Measurements from ENCODE around the gene NALCN. TPM values are rescaled to one million over a fixed set of nuclear protein-coding genes. Genes with fewer than 3 reads are reported as not detected.

Gene NALCN
- total and polyA plus RNA-seq, 2 donors (not counting 1 experiment from before 2014, with no cell fraction given) = not detected

DNA sequence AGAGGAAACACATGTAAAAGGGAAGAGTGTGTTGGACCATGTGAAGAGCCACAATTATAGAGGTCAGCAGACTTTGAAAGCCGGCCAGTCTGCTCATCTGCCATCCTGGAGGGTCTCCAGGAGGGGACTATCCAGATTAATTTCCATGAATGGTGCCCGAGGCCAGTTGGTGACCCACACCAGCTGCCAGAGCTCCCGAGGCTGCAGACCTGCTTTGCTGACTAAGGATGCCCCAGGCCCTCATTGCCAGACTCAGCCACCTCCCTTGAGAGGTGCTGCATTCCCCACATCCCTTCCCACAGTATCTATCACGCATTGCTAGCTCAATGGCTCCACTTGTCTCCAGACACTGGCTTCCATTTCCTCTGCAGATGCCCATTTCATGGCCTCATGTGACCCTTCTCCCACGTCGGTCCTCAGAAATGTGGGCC is 110.3 kb downstream of the NALCN start:
- Histone ChIP-seq H3K36me3 (replicated peaks in 1 of 2; ENCODE audit: control extremely low read depth in 1 of 2, control insufficient read depth in 1 of 2, extremely low read depth in 1 of 2, insufficient read depth in 2 of 2, low read length in 1 of 2) (no peaks in the 10 kb centered on the region), H3K4me2 (replicated peaks; ENCODE audit: low read depth, low read length, poor library complexity, severe bottlenecking) (no peak overlapping the region), H3K4me3 (ENCODE audit: control extremely low read depth in 1 of 5, extremely low read depth in 1 of 5, insufficient read depth in 1 of 5, low read depth in 2 of 5, low read length in 4 of 5) (no peak overlapping the region), H3K27me3 (replicated peaks in 1 of 4; ENCODE audit: control extremely low read depth in 1 of 4, control insufficient read depth in 3 of 4, insufficient read depth in 4 of 4, low read length in 3 of 4) (no peaks in the 10 kb centered on the region), H2AFZ (ENCODE audit: insufficient read depth, low read depth, low read length, poor library complexity, severe bottlenecking) (no peak overlapping the region), H3K4me1 (ENCODE audit: control insufficient read depth in 2 of 2, insufficient read depth in 2 of 2, low read length in 2 of 2) (no peaks in the 10 kb centered on the region), H3K9ac (ENCODE audit: low read length) (no peak overlapping the region), H3K27ac (ENCODE audit: low read length in 2 of 2) (no peak overlapping the region), H3K9me3 (ENCODE audit: control extremely low read depth in 1 of 3, control insufficient read depth in 2 of 3, insufficient read depth in 1 of 3, low read length in 2 of 3) (peaks cover 0 to 10% (median 0%) of the 10 kb centered on the region in 3 donors), H4K20me1 (ENCODE audit: control insufficient read depth, insufficient read depth, low read length, poor library complexity, severe bottlenecking) (no peaks in the 10 kb centered on the region), H3K79me2 (ENCODE audit: control insufficient read depth, insufficient read depth, low read length) (no peaks in the 10 kb centered on the region)
- H3K4me3 Mint-ChIP-seq = no peak overlapping the region
- no peak overlapping the region for H3K27ac Mint-ChIP-seq
- TF ChIP-seq, protein P1, sequence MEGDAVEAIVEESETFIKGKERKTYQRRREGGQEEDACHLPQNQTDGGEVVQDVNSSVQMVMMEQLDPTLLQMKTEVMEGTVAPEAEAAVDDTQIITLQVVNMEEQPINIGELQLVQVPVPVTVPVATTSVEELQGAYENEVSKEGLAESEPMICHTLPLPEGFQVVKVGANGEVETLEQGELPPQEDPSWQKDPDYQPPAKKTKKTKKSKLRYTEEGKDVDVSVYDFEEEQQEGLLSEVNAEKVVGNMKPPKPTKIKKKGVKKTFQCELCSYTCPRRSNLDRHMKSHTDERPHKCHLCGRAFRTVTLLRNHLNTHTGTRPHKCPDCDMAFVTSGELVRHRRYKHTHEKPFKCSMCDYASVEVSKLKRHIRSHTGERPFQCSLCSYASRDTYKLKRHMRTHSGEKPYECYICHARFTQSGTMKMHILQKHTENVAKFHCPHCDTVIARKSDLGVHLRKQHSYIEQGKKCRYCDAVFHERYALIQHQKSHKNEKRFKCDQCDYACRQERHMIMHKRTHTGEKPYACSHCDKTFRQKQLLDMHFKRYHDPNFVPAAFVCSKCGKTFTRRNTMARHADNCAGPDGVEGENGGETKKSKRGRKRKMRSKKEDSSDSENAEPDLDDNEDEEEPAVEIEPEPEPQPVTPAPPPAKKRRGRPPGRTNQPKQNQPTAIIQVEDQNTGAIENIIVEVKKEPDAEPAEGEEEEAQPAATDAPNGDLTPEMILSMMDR (IDR thresholded peaks at IDR 0.05) = no peak
- TF ChIP-seq EZH2 (IDR thresholded peaks at IDR 0.05; ENCODE audit: borderline replicate concordance, insufficient read depth, low read depth, low read length, poor library complexity, severe bottlenecking) = no peak
- H3K4me1 Mint-ChIP-seq = no peaks in the 10 kb centered on the region
- no peaks in the 10 kb centered on the region for H3K27me3 Mint-ChIP-seq
- no peaks in the 10 kb centered on the region for H3K9me3 Mint-ChIP-seq (ENCODE audit: insufficient read depth)
- intact Hi-C loops (cut with micrococcal nuclease) = no loop called here
- WGBS (ENCODE audit: insufficient coverage) = 87% methylated on average over 6 of the region's 6 CpGs
- ATAC-seq (ENCODE audit: low read depth) (no peak), DNase-seq (no peak)
- POLR2A ChIA-PET = no interaction called here
- CTCF ChIA-PET = no interaction called here

DNA sequence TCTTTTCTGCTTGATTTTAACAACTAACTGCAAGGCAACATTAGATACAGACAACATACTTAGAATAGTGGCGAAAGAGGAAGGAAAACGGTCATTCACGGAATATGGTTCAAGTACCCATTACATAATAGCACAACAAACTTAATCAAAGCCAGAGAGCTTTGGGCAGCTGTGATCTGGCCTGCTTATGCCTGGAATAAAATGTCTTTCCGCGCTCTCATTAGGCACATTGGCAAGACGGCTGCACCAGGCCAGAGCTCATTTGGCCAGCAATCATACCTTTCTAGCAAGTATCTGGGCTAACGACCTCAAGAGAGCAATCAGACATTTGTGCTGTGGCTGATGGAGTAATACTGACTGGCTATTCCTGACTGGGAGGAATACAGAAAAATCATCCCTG is 112.8 kb downstream of the NALCN start:
- Histone ChIP-seq H3K9ac (ENCODE audit: low read length) (no peak overlapping the region), H3K27me3 (replicated peaks in 1 of 4; ENCODE audit: control extremely low read depth in 1 of 4, control insufficient read depth in 3 of 4, insufficient read depth in 4 of 4, low read length in 3 of 4) (no peaks in the 10 kb centered on the region), H3K9me3 (ENCODE audit: control extremely low read depth in 1 of 3, control insufficient read depth in 2 of 3, insufficient read depth in 1 of 3, low read length in 2 of 3) (peaks cover 0 to 10% (median 0%) of the 10 kb centered on the region in 3 donors), H3K4me3 (ENCODE audit: control extremely low read depth in 1 of 5, extremely low read depth in 1 of 5, insufficient read depth in 1 of 5, low read depth in 2 of 5, low read length in 4 of 5) (no peak overlapping the region), H3K79me2 (ENCODE audit: control insufficient read depth, insufficient read depth, low read length) (no peaks in the 10 kb centered on the region), H3K27ac (ENCODE audit: low read length in 2 of 2) (no peak overlapping the region), H4K20me1 (ENCODE audit: control insufficient read depth, insufficient read depth, low read length, poor library complexity, severe bottlenecking) (no peaks in the 10 kb centered on the region), H2AFZ (ENCODE audit: insufficient read depth, low read depth, low read length, poor library complexity, severe bottlenecking) (no peak overlapping the region), H3K36me3 (replicated peaks in 1 of 2; ENCODE audit: control extremely low read depth in 1 of 2, control insufficient read depth in 1 of 2, extremely low read depth in 1 of 2, insufficient read depth in 2 of 2, low read length in 1 of 2) (no peaks in the 10 kb centered on the region), H3K4me1 (ENCODE audit: control insufficient read depth in 2 of 2, insufficient read depth in 2 of 2, low read length in 2 of 2) (no peaks in the 10 kb centered on the region), H3K4me2 (replicated peaks; ENCODE audit: low read depth, low read length, poor library complexity, severe bottlenecking) (no peak overlapping the region)
- H3K4me3 Mint-ChIP-seq = no peak overlapping the region
- WGBS (ENCODE audit: insufficient coverage) = 100% methylated on average over 3 of the region's 7 CpGs
- DNase-seq (no peak), ATAC-seq (ENCODE audit: low read depth) (no peak)
- H3K27me3 Mint-ChIP-seq = no peaks in the 10 kb centered on the region
- CTCF ChIA-PET = no interaction called here
- POLR2A ChIA-PET = no interaction called here
- intact Hi-C loops (cut with micrococcal nuclease) = no loop called here
- H3K9me3 Mint-ChIP-seq (ENCODE audit: insufficient read depth) = no peaks in the 10 kb centered on the region
- no peak overlapping the region for H3K27ac Mint-ChIP-seq
- no peaks in the 10 kb centered on the region for H3K4me1 Mint-ChIP-seq
- TF ChIP-seq, protein P1 (IDR thresholded peaks at IDR 0.05) = no peak
- no peak for TF ChIP-seq EZH2 (IDR thresholded peaks at IDR 0.05; ENCODE audit: borderline replicate concordance, insufficient read depth, low read depth, low read length, poor library complexity, severe bottlenecking)

Measured in B cell (primary cell).